HepG2 (cell line): Measurements from ENCODE around the gene DDIT4. TPM values are rescaled to one million over a fixed set of nuclear protein-coding genes. Genes with fewer than 3 reads are reported as not detected.

Experiments used
- BORCS8-MEF2B ChIP-seq: sonication (generic); formaldehyde crosslinking; IDR thresholded peaks from 2 replicates; pipeline ENCODE4 v1.8.0; 2022; ENCODE audit warnings: mild to moderate bottlenecking, missing genetic modification reagents
- EHMT2 ChIP-seq: fragments of 200-600 bp; sonication (generic); IDR thresholded peaks from 2 replicates; pipeline ENCODE4 v1.7.0; 2017; ENCODE audit warnings: antibody characterized with exemption, low read depth, low read length, borderline replicate concordance
- GFI1 ChIP-seq: sonication (generic); formaldehyde crosslinking; IDR thresholded peaks from 2 replicates; pipeline ENCODE4 v1.5.0; 2020; ENCODE audit warnings: missing genetic modification reagents, mild to moderate bottlenecking, borderline replicate concordance
- JUND ChIP-seq: sonication (generic); formaldehyde crosslinking; IDR thresholded peaks from 2 replicates; pipeline ENCODE4 v1.8.0; 2022; ENCODE audit warnings: mild to moderate bottlenecking, missing genetic modification reagents
- KAT8 ChIP-seq: IDR thresholded peaks from 2 replicates; pipeline ENCODE4 v1.6.1; 2016; ENCODE audit warnings: missing genetic modification reagents, missing compliant biosample characterization
- MXI1 ChIP-seq: IDR thresholded peaks from 3 replicates; pipeline ENCODE4 v1.6.1; 2012; ENCODE audit warnings: low read depth, low read length, inconsistent platforms, borderline replicate concordance
- MZF1 ChIP-seq: sonication (generic); formaldehyde crosslinking; IDR thresholded peaks from 2 replicates; pipeline ENCODE4 v1.8.1; 2023; ENCODE audit warnings: mild to moderate bottlenecking, missing genetic modification reagents, borderline replicate concordance
- PITX1 ChIP-seq: sonication (generic); formaldehyde crosslinking; IDR thresholded peaks from 2 replicates; pipeline ENCODE4 v1.5.1; 2020; ENCODE audit warnings: mild to moderate bottlenecking, missing genetic modification reagents
- SP140L ChIP-seq: sonication (generic); formaldehyde crosslinking; IDR thresholded peaks from 2 replicates; pipeline ENCODE4 v1.4.0; 2020; ENCODE audit warnings: missing genetic modification reagents, borderline replicate concordance
- SP5 ChIP-seq: IDR thresholded peaks from 2 replicates; pipeline ENCODE4 v1.6.1; 2016; ENCODE audit warnings: low read depth, borderline replicate concordance
- TOPORS ChIP-seq: sonication (generic); formaldehyde crosslinking; IDR thresholded peaks from 2 replicates; pipeline ENCODE4 v1.8.0; 2023; ENCODE audit warnings: mild to moderate bottlenecking, missing genetic modification reagents
- ZBTB38 ChIP-seq: sonication (generic); formaldehyde crosslinking; IDR thresholded peaks from 2 replicates; pipeline ENCODE4 v1.5.1; 2020; ENCODE audit warnings: mild to moderate bottlenecking, missing genetic modification reagents
- ZFP41 ChIP-seq: sonication (generic); formaldehyde crosslinking; IDR thresholded peaks from 2 replicates; pipeline ENCODE4 v1.4.0; 2020; ENCODE audit warnings: mild to moderate bottlenecking, missing genetic modification reagents, borderline replicate concordance
- ZNF10 ChIP-seq: sonication (generic); formaldehyde crosslinking; IDR thresholded peaks from 2 replicates; pipeline ENCODE4 v1.4.0; 2020; ENCODE audit warnings: mild to moderate bottlenecking, low read depth, missing genetic modification reagents, borderline replicate concordance
- ZNF431 ChIP-seq: sonication (generic); formaldehyde crosslinking; IDR thresholded peaks from 2 replicates; pipeline ENCODE4 v1.9.0; 2022; ENCODE audit warnings: missing genetic modification reagents, low read depth, mild to moderate bottlenecking, borderline replicate concordance
- ZNF724P ChIP-seq: sonication (generic); formaldehyde crosslinking; IDR thresholded peaks from 2 replicates; pipeline ENCODE4 v1.8.0; 2022; ENCODE audit warnings: missing genetic modification reagents, borderline replicate concordance
- ZNF816 ChIP-seq: sonication (generic); formaldehyde crosslinking; IDR thresholded peaks from 2 replicates; pipeline ENCODE4 v1.8.0; 2022; ENCODE audit warnings: missing genetic modification reagents, mild to moderate bottlenecking, borderline replicate concordance
- polyA plus RNA-seq, 8 experiments: library from polyadenylated mRNA; depleted of rRNA in 3 of 8; stranded (reverse) in 7 of 8; unstranded in 1 of 8; fragments of >200 nt; fragmentation: Illumina TruSeq in 4 of 8; extraction: Trizol in 4 of 8; gene quantifications; 2 replicates each; pipeline versions ENCODE4 v1.2.1 to v1.2.3, GENCODE V29; 2011 to 2016; ENCODE audit warnings: low read depth in 4 of 8, missing spikeins in 1 of 8, mixed read lengths in 1 of 8; ENCODE audit not compliant: insufficient read depth in 1 of 8
- total RNA-seq, 5 experiments: library from RNA; depleted of rRNA; stranded (reverse); fragments of >200 nt; fragmentation: Illumina TruSeq; extraction: Trizol; gene quantifications; 2 replicates each; pipeline ENCODE4 v1.2.3, GENCODE V29; 2016; ENCODE audit warnings: low read depth in 1 of 5
- TF ChIP-seq, protein P1 (sequence below): sonication (generic); formaldehyde crosslinking; IDR thresholded peaks from 2 replicates; pipeline ENCODE4 v1.5.0; 2020; ENCODE audit warnings: mild to moderate bottlenecking, missing genetic modification reagents
- TF ChIP-seq, protein P2 (sequence below): sonication (generic); formaldehyde crosslinking; IDR thresholded peaks from 2 replicates; pipeline ENCODE4 v1.4.0; 2020; ENCODE audit warnings: missing genetic modification reagents
- TF ChIP-seq, protein P3 (sequence below): sonication (generic); formaldehyde crosslinking; IDR thresholded peaks from 2 replicates; pipeline ENCODE4 v1.8.0; 2022; ENCODE audit warnings: mild to moderate bottlenecking, missing genetic modification reagents, moderate library complexity
- TF ChIP-seq, protein P4 (sequence below): sonication (generic); formaldehyde crosslinking; IDR thresholded peaks from 2 replicates; pipeline ENCODE4 v1.5.0; 2020; ENCODE audit warnings: mild to moderate bottlenecking, missing genetic modification reagents, borderline replicate concordance

The DDIT4 gene
- total and polyA plus RNA-seq, 2 of the 13 experiments (the other 11 are each of a cell fraction or from before 2014, with no cell fraction given) = 35.6 to 40.7 TPM

DNA sequence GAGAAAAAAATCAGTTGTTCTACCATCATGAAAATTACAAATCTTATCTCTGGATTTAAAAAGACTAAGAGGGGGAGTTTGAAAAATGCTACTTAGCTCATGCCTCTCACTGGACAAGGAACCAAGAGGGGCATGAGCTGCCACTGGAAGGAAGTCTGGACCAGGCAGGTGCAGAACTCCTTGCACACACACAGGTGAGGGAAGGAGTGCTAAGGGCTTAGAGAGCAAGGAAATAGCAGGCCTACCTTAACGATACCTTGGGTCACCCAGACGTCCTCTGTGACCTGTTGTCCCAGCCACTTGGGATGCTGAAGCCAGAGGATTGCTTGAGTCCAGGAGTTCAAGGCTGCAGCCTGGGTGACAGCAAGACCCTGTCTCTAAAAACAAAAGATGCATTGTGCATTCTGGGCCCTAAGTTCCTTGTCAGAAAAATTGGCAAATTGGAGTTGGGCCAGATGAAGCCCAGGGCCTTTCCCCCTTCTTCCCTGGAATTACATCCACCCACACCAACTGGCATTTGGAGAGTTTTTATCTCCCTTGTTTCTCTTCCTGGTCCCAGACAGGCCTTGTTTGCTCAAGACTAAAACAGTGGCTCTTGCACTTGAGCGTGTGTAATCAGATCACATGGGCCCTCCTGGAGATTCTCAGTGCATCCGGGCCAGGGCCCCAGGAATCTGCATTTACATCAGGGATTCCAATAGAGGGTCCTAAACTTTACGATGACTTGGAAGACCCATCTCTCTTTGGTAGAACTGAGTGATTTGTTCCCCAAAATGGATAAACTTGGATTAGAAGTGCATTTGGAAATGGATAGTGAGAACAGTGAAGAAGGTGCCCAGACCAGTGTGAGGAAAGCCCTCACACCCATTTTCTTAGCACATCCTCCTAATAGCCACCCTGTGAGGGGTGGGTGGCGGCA is 3.0 kb downstream of the DDIT4 start (continued):
- TF ChIP-seq, protein P1, sequence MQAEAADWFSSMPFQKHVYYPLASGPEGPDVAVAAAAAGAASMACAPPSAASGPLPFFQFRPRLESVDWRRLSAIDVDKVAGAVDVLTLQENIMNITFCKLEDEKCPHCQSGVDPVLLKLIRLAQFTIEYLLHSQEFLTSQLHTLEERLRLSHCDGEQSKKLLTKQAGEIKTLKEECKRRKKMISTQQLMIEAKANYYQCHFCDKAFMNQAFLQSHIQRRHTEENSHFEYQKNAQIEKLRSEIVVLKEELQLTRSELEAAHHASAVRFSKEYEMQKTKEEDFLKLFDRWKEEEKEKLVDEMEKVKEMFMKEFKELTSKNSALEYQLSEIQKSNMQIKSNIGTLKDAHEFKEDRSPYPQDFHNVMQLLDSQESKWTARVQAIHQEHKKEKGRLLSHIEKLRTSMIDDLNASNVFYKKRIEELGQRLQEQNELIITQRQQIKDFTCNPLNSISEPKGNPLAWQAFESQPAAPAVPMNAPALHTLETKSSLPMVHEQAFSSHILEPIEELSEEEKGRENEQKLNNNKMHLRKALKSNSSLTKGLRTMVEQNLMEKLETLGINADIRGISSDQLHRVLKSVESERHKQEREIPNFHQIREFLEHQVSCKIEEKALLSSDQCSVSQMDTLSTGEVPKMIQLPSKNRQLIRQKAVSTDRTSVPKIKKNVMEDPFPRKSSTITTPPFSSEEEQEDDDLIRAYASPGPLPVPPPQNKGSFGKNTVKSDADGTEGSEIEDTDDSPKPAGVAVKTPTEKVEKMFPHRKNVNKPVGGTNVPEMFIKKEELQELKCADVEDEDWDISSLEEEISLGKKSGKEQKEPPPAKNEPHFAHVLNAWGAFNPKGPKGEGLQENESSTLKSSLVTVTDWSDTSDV = no peak
- TF ChIP-seq ZNF10 (CRISPR knock-in tag) = no peak
- no peak; the same call in 1 of the 2 replicates for TF ChIP-seq SP5 (CRISPR knock-in tag)
- 0 out of 2 replicates have a peak, but pooled peaks have one; percentile 55 for TF ChIP-seq ZNF816 (CRISPR knock-in tag)
- TF ChIP-seq EHMT2 = no peak
- TF ChIP-seq, protein P2, sequence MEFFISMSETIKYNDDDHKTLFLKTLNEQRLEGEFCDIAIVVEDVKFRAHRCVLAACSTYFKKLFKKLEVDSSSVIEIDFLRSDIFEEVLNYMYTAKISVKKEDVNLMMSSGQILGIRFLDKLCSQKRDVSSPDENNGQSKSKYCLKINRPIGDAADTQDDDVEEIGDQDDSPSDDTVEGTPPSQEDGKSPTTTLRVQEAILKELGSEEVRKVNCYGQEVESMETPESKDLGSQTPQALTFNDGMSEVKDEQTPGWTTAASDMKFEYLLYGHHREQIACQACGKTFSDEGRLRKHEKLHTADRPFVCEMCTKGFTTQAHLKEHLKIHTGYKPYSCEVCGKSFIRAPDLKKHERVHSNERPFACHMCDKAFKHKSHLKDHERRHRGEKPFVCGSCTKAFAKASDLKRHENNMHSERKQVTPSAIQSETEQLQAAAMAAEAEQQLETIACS = no peak
- TF ChIP-seq ZBTB38 (CRISPR knock-in tag) = no peak
- 0 out of 2 replicates have a peak, but pooled peaks have one; percentile 31 for TF ChIP-seq SP140L (CRISPR knock-in tag)
- 0 out of 3 replicates have a peak, but pooled peaks have one; percentile 12 for TF ChIP-seq MXI1
- peak; percentile 79 for TF ChIP-seq PITX1 (CRISPR knock-in tag)
- TF ChIP-seq ZFP41 (CRISPR knock-in tag) = no peak
- TF ChIP-seq JUND (CRISPR knock-in tag) = no peak
- TF ChIP-seq, protein P3, sequence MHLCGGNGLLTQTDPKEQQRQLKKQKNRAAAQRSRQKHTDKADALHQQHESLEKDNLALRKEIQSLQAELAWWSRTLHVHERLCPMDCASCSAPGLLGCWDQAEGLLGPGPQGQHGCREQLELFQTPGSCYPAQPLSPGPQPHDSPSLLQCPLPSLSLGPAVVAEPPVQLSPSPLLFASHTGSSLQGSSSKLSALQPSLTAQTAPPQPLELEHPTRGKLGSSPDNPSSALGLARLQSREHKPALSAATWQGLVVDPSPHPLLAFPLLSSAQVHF (CRISPR knock-in tag) = no peak
- TF ChIP-seq, protein P4, sequence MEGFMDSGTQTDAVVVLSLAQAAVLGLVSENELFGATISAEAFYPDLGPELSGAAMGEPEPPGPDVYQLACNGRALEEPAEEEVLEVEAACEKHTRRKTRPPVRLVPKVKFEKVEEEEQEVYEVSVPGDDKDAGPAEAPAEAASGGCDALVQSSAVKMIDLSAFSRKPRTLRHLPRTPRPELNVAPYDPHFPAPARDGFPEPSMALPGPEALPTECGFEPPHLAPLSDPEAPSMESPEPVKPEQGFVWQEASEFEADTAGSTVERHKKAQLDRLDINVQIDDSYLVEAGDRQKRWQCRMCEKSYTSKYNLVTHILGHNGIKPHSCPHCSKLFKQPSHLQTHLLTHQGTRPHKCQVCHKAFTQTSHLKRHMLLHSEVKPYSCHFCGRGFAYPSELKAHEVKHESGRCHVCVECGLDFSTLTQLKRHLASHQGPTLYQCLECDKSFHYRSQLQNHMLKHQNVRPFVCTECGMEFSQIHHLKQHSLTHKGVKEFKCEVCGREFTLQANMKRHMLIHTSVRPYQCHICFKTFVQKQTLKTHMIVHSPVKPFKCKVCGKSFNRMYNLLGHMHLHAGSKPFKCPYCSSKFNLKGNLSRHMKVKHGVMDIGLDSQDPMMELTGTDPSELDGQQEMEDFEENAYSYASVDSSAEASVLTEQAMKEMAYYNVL (CRISPR knock-in tag) = peak; percentile 33; the same call in 1 of the 2 replicates
- TF ChIP-seq ZNF724P (CRISPR knock-in tag) = no peak
- TF ChIP-seq TOPORS (CRISPR knock-in tag) = no peak
- TF ChIP-seq ZNF431 = 0 out of 2 replicates have a peak, but pooled peaks have one; percentile 46
- TF ChIP-seq MZF1 (CRISPR knock-in tag) = no peak
- peak; percentile 78 for TF ChIP-seq KAT8
- TF ChIP-seq BORCS8-MEF2B (CRISPR knock-in tag) = peak; percentile 44; the same call in 1 of the 2 replicates
- TF ChIP-seq GFI1 (CRISPR knock-in tag) = peak; percentile 65; the same call in 1 of the 2 replicates
